Mesodermal cell (in vitro differentiated cells): ENCODE data around the gene RTF1.
A peak's percentile ranks its signal among the peaks of the same experiment; 100 is the strongest.
"Not testable (repeated sequence)": the region's sequence is repeated elsewhere in the genome, so short reads cannot be mapped to it uniquely, and the experiment has no call there.

Experiments used
- H3K27ac ChIP-seq: 2 replicates; pipeline ENCODE4 v1.7.0; 2013; ENCODE audit warnings: mild to moderate bottlenecking, low read depth, low read length, moderate library complexity; ENCODE audit not compliant: severe bottlenecking
- H3K36me3 ChIP-seq: 2 replicates; pipeline ENCODE4 v1.7.1; 2013; ENCODE audit warnings: mild to moderate bottlenecking, low read length, moderate library complexity; ENCODE audit not compliant: control insufficient read depth, insufficient read depth
- H3K4me1 ChIP-seq: one replicate; pipeline ENCODE4 v1.7.1; 2013; ENCODE audit warnings: mild to moderate bottlenecking, low read length; ENCODE audit not compliant: insufficient read depth, control insufficient read depth, poor library complexity, severe bottlenecking
- H3K4me3 ChIP-seq: 2 replicates; pipeline ENCODE4 v1.7.0; 2013; ENCODE audit warnings: low read length, control low read depth, mild to moderate bottlenecking; ENCODE audit not compliant: insufficient read depth, poor library complexity, severe bottlenecking; ENCODE audit errors: extremely low read depth
- H3K9me3 ChIP-seq: 2 replicates; pipeline ENCODE4 v1.7.1; 2013; ENCODE audit warnings: mild to moderate bottlenecking, low read length, moderate library complexity; ENCODE audit not compliant: control insufficient read depth
- WGBS, 2 experiments: methylation state at CpG; one replicate each; pipeline ENCODE4 v1.1.5; 2013; ENCODE audit warnings: missing lambda C conversion rate in 2 of 2; ENCODE audit not compliant: insufficient coverage in 2 of 2; 5-methylcytosine and 5-hydroxymethylcytosine counted together

RTF1 gene

DNA sequence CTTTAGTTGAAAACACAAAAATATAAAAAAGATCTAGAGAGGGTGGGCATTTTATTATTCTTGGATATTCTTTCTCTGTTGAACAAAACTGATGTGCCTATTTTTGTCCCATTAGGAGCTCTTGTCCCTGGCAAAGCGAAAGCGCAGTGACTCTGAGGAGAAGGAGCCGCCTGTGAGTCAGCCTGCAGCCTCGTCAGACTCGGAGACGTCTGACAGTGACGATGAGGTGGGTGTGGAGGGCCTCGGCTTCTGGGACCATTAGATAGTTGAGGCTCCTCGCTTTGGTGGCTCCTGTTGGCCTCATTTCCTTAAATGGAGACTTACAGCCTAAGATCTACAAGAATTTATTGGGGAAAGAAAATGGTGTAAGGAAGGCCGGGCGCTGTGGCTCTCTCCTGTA lies 21.3 kb downstream of the RTF1 start:
- no peaks in the 10 kb centered on the region for H3K9me3 ChIP-seq
- no peak overlapping the region for H3K4me3 ChIP-seq
- H3K4me1 ChIP-seq: peaks cover 13% of the 10 kb centered on the region
- peaks cover 77% of the 10 kb centered on the region for H3K36me3 ChIP-seq
- 98% methylated on average over 5 to 9 of the region's 11 CpGs for WGBS, 2 experiments
- H3K27ac ChIP-seq: peak overlapping the region; percentile 19

GRCh38 chr15:41438745-41439144 lies 21.9 kb downstream of the RTF1 start:
- H3K4me3 ChIP-seq, H3K9me3 ChIP-seq, H3K27ac ChIP-seq: not testable (repeated sequence)
- Histone ChIP-seq H3K4me1 (peaks cover 13% of the 10 kb centered on the region), H3K36me3 (peaks cover 78% of the 10 kb centered on the region)
- 96 to 98% methylated on average over 4 of the region's 5 CpGs for WGBS, 2 experiments

GRCh38 chr15:41443275-41443674 lies 26.4 kb downstream of the RTF1 start:
- H3K27ac ChIP-seq: no peak overlapping the region
- WGBS, 2 experiments: 100% methylated on average over 1 of the region's 2 CpGs; no CpG with 5 or more reads in 1 of the 2 experiments
- peaks cover 81% of the 10 kb centered on the region for H3K36me3 ChIP-seq
- H3K4me1 ChIP-seq: peaks cover under 1% of the 10 kb centered on the region
- H3K9me3 ChIP-seq: no peaks in the 10 kb centered on the region
- H3K4me3 ChIP-seq: no peak overlapping the region

GRCh38 chr15:41445399-41445798 lies 28.5 kb downstream of the RTF1 start:
- H3K4me3 ChIP-seq: no peak overlapping the region
- H3K36me3 ChIP-seq: peaks cover 63% of the 10 kb centered on the region
- no peaks in the 10 kb centered on the region for H3K4me1 ChIP-seq

GRCh38 chr15:41462084-41462795 lies 45.3 kb downstream of the RTF1 start:
- Histone ChIP-seq H3K36me3 (peaks cover 78% of the 10 kb centered on the region), H3K27ac (no peak overlapping the region), H3K4me1 (no peaks in the 10 kb centered on the region), H3K9me3 (no peaks in the 10 kb centered on the region), H3K4me3 (no peak overlapping the region)
- 92 to 100% methylated on average over 1 to 2 of the region's 4 CpGs for WGBS, 2 experiments

More at GRCh38 chr15:41445399-41445798, 28.5 kb downstream of the RTF1 start:
- Histone ChIP-seq H3K9me3 (no peaks in the 10 kb centered on the region), H3K27ac (no peak overlapping the region)

GRCh38 chr15:41464889-41465580 lies 48.1 kb downstream of the RTF1 start:
- Histone ChIP-seq H3K4me1 (no peaks in the 10 kb centered on the region), H3K9me3 (no peaks in the 10 kb centered on the region), H3K36me3 (peaks cover 84% of the 10 kb centered on the region), H3K4me3 (no peak overlapping the region), H3K27ac (no peak overlapping the region)
- WGBS, 2 experiments: 87 to 88% methylated on average over 9 of the region's 9 CpGs

- no peak overlapping the region for H3K4me3 ChIP-seq
- no peak overlapping the region for H3K27ac ChIP-seq
- H3K4me1 ChIP-seq: no peaks in the 10 kb centered on the region
- H3K9me3 ChIP-seq: no peaks in the 10 kb centered on the region
- peaks cover 85% of the 10 kb centered on the region for H3K36me3 ChIP-seq
- 93% methylated on average over 5 of the region's 8 CpGs; no CpG with 5 or more reads in 1 of the 2 experiments for WGBS, 2 experiments
These were observed 49.0 kb downstream of the RTF1 start for GRCh38 chr15:41465822-41466421.

- Histone ChIP-seq H3K4me3 (no peak overlapping the region), H3K27ac (no peak overlapping the region), H3K9me3 (no peaks in the 10 kb centered on the region), H3K36me3 (peaks cover 87% of the 10 kb centered on the region), H3K4me1 (no peaks in the 10 kb centered on the region)
- WGBS, 2 experiments: 100% methylated on average over 1 of the region's 3 CpGs; no CpG with 5 or more reads in 1 of the 2 experiments
These were observed 49.8 kb downstream of the RTF1 start for GRCh38 chr15:41466711-41467110.

- H3K36me3 ChIP-seq: peaks cover 89% of the 10 kb centered on the region
- H3K4me3 ChIP-seq, H3K4me1 ChIP-seq, H3K9me3 ChIP-seq, H3K27ac ChIP-seq: not testable (repeated sequence)
- WGBS, 2 experiments: 100% methylated on average over 2 of the region's 6 CpGs; no CpG with 5 or more reads in 1 of the 2 experiments
These were observed 52.7 kb downstream of the RTF1 start for GRCh38 chr15:41469644-41470043.

- Histone ChIP-seq H3K27ac (no peak overlapping the region), H3K9me3 (no peaks in the 10 kb centered on the region), H3K4me3 (no peak overlapping the region), H3K4me1 (peaks cover 7% of the 10 kb centered on the region), H3K36me3 (peaks cover 92% of the 10 kb centered on the region)
- 93 to 94% methylated on average over 6 to 11 of the region's 11 CpGs for WGBS, 2 experiments
These were observed 56.5 kb downstream of the RTF1 start for GRCh38 chr15:41473418-41473817.
